A549 (cell line): ENCODE measurements around the gene ACP5. TPM values are rescaled to one million over a fixed set of nuclear protein-coding genes. Genes with fewer than 3 reads are reported as not detected.

Source experiments
- ATAC-seq, 2 experiments: fragments of 200-7000 bp in 1 of 2; fragments of >200 bp in 1 of 2; cut with Nextera tagmentation in 1 of 2; cut with Tn5 transposase in 1 of 2; 3 replicates each; pipeline versions ENCODE4 v1.8.0 to v1.9.1; 2018 to 2020; ENCODE audit warnings: mild to moderate bottlenecking in 1 of 2, moderate library complexity in 1 of 2
- CTCF ChIA-PET: fragments of 300-600 bp; sonication (Branson Sonifier 250); formaldehyde crosslinking; extraction: SDS; loops from one replicate; lab custom pipeline; 2021; ENCODE audit warnings: antibody characterized with exemption, inconsistent platforms; lab: Yijun Ruan, JAX
- POLR2A ChIA-PET: fragments of 350-600 bp; formaldehyde crosslinking; extraction: SDS; loops from one replicate; lab custom pipeline; 2021; ENCODE audit warnings: antibody characterized with exemption, inconsistent platforms; lab: Yijun Ruan, JAX
- DNase-seq, 2 experiments: peaks; one replicate each; pipeline versions ENCODE4 v3.0.0 to v3.0.0-alpha.2; 2011 to 2016; ENCODE audit warnings: low read depth in 1 of 2, low spot score in 1 of 2
- FAIRE-seq: peaks from 2 replicates; lab custom pipeline; 2011; peaks lifted over from hg19 to GRCh38; lab: Jason Lieb, UNC
- H3K27ac ChIP-seq, 2 experiments: fragments of >200 bp; sonication (Bioruptor Twin); formaldehyde crosslinking; 3 replicates each; pipeline ENCODE4 v1.5.1; 2016 to 2017
- H3K4me1 ChIP-seq: fragments of >200 bp; sonication (Bioruptor Twin); formaldehyde crosslinking; 3 replicates; pipeline ENCODE4 v1.6.1; 2016
- H3K4me2 ChIP-seq: fragments of >200 bp; sonication (Bioruptor Twin); formaldehyde crosslinking; 3 replicates; pipeline ENCODE4 v1.6.1; 2016
- H3K4me3 ChIP-seq: fragments of >200 bp; sonication (Bioruptor Twin); formaldehyde crosslinking; 3 replicates; pipeline ENCODE4 v1.5.1; 2016
- H3K9me3 ChIP-seq: fragments of >200 bp; sonication (Bioruptor Twin); formaldehyde crosslinking; 3 replicates; pipeline ENCODE4 v1.6.1; 2016
- CBX2 ChIP-seq: fragments of 200-600 bp; sonication (generic); IDR thresholded peaks from 2 replicates; pipeline ENCODE4 v1.6.1; 2016; ENCODE audit warnings: low read depth, mild to moderate bottlenecking, borderline replicate concordance
- CHD2 ChIP-seq: fragments of 150-350 bp; IDR thresholded peaks from 2 replicates; pipeline ENCODE4 v1.6.1; 2014; ENCODE audit warnings: low read length; ENCODE audit not compliant: partially characterized antibody
- CHD4 ChIP-seq: fragments of 200-600 bp; sonication (generic); IDR thresholded peaks from 2 replicates; pipeline ENCODE4 v1.6.1; 2016; ENCODE audit warnings: antibody characterized with exemption, mild to moderate bottlenecking, borderline replicate concordance
- EHMT2 ChIP-seq: fragments of 200-600 bp; sonication (generic); IDR thresholded peaks from 2 replicates; pipeline ENCODE4 v1.6.1; 2016; ENCODE audit warnings: antibody characterized with exemption, low read depth, mild to moderate bottlenecking, moderate library complexity
- HDAC2 ChIP-seq: fragments of 200-600 bp; sonication (generic); IDR thresholded peaks from 2 replicates; pipeline ENCODE4 v1.6.1; 2016
- HOXB13 ChIP-seq: fragments of 250-450 bp; sonication (Bioruptor Pico); IDR thresholded peaks from 2 replicates; pipeline ENCODE4 v1.5.0; 2020; ENCODE audit warnings: low read depth, mild to moderate bottlenecking, moderate library complexity
- HOXB5 ChIP-seq: fragments of 250-450 bp; sonication (Bioruptor Pico); IDR thresholded peaks from 2 replicates; pipeline ENCODE4 v1.5.0; 2020; ENCODE audit warnings: mild to moderate bottlenecking, moderate library complexity
- JUN ChIP-seq, 2 experiments: fragments of >200 bp; sonication (Bioruptor Twin); formaldehyde crosslinking; IDR thresholded peaks; 2 replicates in 1 of 2; 3 replicates in 1 of 2; pipeline ENCODE4 v1.6.1; 2016 to 2017
- JUNB ChIP-seq: fragments of >200 bp; sonication (Bioruptor Twin); formaldehyde crosslinking; IDR thresholded peaks from 2 replicates; pipeline ENCODE4 v1.6.1; 2016
- KDM1A ChIP-seq: fragments of 200-600 bp; sonication (generic); IDR thresholded peaks from 2 replicates; pipeline ENCODE4 v1.6.1; 2016; ENCODE audit warnings: low read depth, mild to moderate bottlenecking
- KDM5A ChIP-seq: fragments of 200-600 bp; sonication (generic); IDR thresholded peaks from 2 replicates; pipeline ENCODE4 v1.6.1; 2016; ENCODE audit warnings: antibody characterized with exemption, mild to moderate bottlenecking
- MAZ ChIP-seq: fragments of 150-350 bp; IDR thresholded peaks from 2 replicates; pipeline ENCODE4 v1.6.1; 2014; ENCODE audit warnings: antibody characterized with exemption, low read depth, low read length, borderline replicate concordance
- NFE2L2 ChIP-seq: fragments of 150-350 bp; conservative IDR thresholded peaks from 2 replicates; pipeline ENCODE4 v1.6.1; 2014; ENCODE audit warnings: low read length
- NR3C1 ChIP-seq: fragments of >200 bp; sonication (Bioruptor Twin); formaldehyde crosslinking; IDR thresholded peaks from 3 replicates; pipeline ENCODE4 v1.6.1; 2017
- PHF8 ChIP-seq: fragments of 200-600 bp; sonication (generic); IDR thresholded peaks from 2 replicates; pipeline ENCODE4 v1.6.1; 2016; ENCODE audit warnings: low read depth, mild to moderate bottlenecking, antibody characterized with exemption, moderate library complexity, borderline replicate concordance
- POLR2A ChIP-seq: IDR thresholded peaks from 2 replicates; pipeline ENCODE4 v1.6.1; 2012; ENCODE audit warnings: mild to moderate bottlenecking, low read length
- POLR2AphosphoS2 ChIP-seq: conservative IDR thresholded peaks from 2 replicates; pipeline ENCODE4 v1.6.1; 2012; ENCODE audit warnings: low read length, improper control_type of control experiment, inconsistent platforms
- RFX5 ChIP-seq: fragments of 450-650 bp; IDR thresholded peaks from 2 replicates; pipeline ENCODE4 v1.7.1; 2014; ENCODE audit warnings: antibody characterized with exemption, mild to moderate bottlenecking, moderate library complexity
- TP53 ChIP-seq: fragments of 250-450 bp; sonication (Bioruptor Pico); IDR thresholded peaks from 2 replicates; pipeline ENCODE4 v1.5.0; 2021; ENCODE audit warnings: mild to moderate bottlenecking, moderate library complexity
- ZFP36 ChIP-seq: fragments of 450-650 bp; IDR thresholded peaks from 2 replicates; pipeline ENCODE4 v1.6.1; 2014; ENCODE audit warnings: borderline replicate concordance; ENCODE audit not compliant: partially characterized antibody
- ZSCAN20 ChIP-seq: fragments of 250-450 bp; sonication (Bioruptor Pico); IDR thresholded peaks from 2 replicates; pipeline ENCODE4 v1.8.0; 2022; ENCODE audit warnings: mild to moderate bottlenecking, moderate library complexity
- WGBS: methylation state at CpG from one replicate; pipeline ENCODE4 v1.1.6; 2017; ENCODE audit errors: missing lambda C conversion rate; 5-methylcytosine and 5-hydroxymethylcytosine counted together
- polyA plus RNA-seq, 4 experiments: library from polyadenylated mRNA; depleted of rRNA in 3 of 4; stranded (reverse); fragments of >200 nt; fragmentation: RNase III in 1 of 4; extraction: RNeasy Plus Mini Kit Qiagen cat#74134 plus additional on column Dnase treatment in 1 of 4; gene quantifications; 2 replicates in 3 of 4; 3 replicates in 1 of 4; pipeline ENCODE4 v1.2.3, GENCODE V29; 2011 to 2017
- TF ChIP-seq, protein P1 (sequence below): fragments of >200 bp; sonication (Bioruptor Twin); formaldehyde crosslinking; IDR thresholded peaks from 3 replicates; pipeline ENCODE4 v1.5.1; 2016
- TF ChIP-seq, protein P2 (sequence below): fragments of 250-450 bp; sonication (Bioruptor Pico); IDR thresholded peaks from 2 replicates; pipeline ENCODE4 v1.5.0; 2020; ENCODE audit warnings: low read depth, mild to moderate bottlenecking, moderate library complexity
- TF ChIP-seq, protein P3 (sequence below): fragments of 250-450 bp; sonication (Bioruptor Pico); IDR thresholded peaks from 2 replicates; pipeline ENCODE4 v1.5.0; 2021; ENCODE audit warnings: mild to moderate bottlenecking, moderate library complexity, borderline replicate concordance

ACP5 gene
- polyA plus RNA-seq, 2 of the 4 experiments (the other 2 are of a cell fraction): 0.05 TPM; not detected in 1

DNA sequence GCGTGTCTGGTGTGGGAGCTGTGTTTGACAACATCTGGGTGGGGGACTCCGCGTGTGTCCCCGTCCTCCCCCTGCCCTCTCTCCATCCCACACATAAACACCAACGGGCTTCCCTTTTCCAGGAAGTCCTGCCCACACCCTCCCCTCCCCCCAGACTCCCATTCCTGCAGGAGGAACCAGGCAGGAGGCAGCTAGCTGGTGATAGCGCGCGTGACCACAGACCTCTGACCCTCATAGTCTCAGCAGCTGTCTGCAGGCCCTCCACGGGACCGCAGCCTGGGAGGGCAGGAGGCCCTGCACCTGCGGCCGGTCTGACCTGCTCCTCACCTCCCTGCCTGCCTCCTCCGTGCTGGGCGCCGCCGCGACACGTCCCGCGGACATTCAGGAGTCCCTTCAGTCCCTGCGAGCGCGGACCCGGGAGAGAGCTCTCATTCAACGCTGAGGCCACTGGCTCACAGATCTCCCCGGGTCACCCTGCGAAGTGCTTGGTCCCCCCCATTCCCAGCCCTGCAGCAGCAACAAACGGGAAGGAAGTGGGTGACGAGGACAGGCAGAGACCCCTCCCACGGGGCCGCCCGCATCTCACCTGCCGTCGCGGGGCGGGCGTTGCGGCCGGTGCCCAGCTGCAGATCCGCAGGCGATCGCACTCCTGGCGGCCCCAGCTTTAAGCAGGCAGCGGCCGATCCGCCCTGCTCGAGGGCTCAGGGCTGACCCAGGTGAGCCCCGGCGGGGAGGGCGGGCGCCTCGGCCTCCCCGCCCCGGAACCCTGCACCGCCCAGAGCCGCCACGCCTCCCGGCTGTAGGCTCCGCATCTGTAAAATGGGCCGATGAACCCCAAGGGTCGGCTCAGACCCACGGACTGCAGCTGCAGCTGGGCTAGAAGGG is 1.1 kb upstream of the ACP5 start:
- no peak overlapping the region for H3K27ac ChIP-seq
- FAIRE-seq (no peak), ATAC-seq (0 out of 6 replicates have a peak, but pooled peaks of 1 of the 2 experiments have one; percentile 20)
- H3K4me1 ChIP-seq: no peaks in the 10 kb centered on the region
- H3K4me2 ChIP-seq: no peak overlapping the region
- ChIA-PET POLR2A (no interaction called here), CTCF (interaction anchor here (1.1 kb wide), 1 partner anchor 10 kb away, joined by 3 read pairs; no protein-coding TSS in a partner anchor)
- H3K9me3 ChIP-seq: no peaks in the 10 kb centered on the region
- H3K4me3 ChIP-seq: no peak overlapping the region
- WGBS: 73% methylated on average over 21 of the region's 62 CpGs
- TF ChIP-seq TP53 (CRISPR knock-in tag) (no peak), CBX2 (no peak)
- TF ChIP-seq, protein P1, sequence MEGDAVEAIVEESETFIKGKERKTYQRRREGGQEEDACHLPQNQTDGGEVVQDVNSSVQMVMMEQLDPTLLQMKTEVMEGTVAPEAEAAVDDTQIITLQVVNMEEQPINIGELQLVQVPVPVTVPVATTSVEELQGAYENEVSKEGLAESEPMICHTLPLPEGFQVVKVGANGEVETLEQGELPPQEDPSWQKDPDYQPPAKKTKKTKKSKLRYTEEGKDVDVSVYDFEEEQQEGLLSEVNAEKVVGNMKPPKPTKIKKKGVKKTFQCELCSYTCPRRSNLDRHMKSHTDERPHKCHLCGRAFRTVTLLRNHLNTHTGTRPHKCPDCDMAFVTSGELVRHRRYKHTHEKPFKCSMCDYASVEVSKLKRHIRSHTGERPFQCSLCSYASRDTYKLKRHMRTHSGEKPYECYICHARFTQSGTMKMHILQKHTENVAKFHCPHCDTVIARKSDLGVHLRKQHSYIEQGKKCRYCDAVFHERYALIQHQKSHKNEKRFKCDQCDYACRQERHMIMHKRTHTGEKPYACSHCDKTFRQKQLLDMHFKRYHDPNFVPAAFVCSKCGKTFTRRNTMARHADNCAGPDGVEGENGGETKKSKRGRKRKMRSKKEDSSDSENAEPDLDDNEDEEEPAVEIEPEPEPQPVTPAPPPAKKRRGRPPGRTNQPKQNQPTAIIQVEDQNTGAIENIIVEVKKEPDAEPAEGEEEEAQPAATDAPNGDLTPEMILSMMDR: no peak
- TF ChIP-seq, protein P2, sequence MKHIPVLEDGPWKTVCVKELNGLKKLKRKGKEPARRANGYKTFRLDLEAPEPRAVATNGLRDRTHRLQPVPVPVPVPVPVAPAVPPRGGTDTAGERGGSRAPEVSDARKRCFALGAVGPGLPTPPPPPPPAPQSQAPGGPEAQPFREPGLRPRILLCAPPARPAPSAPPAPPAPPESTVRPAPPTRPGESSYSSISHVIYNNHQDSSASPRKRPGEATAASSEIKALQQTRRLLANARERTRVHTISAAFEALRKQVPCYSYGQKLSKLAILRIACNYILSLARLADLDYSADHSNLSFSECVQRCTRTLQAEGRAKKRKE: no peak
- TF ChIP-seq, all 56 proteins: peak for 0
- DNase-seq: no peak

DNA sequence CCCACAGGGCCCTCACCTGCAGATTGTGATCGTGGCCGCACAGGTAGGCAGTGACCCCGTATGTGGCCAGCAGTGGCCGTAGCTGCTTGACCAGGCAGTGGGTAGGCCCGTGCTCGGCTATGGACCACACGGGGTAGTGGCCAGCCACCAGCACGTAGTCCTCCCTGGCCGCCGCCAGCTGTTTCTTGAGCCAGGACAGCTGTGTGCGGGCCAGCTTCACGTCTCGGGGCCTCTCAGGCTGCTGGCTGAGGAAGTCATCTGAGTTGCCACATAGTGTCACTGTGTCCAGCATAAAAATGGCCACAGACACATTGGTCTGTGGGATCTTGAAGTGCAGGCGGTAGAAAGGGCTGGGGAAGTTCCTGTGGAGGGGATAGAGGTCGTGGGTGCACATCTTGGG is 1.2 kb downstream of the ACP5 start:
- H3K9me3 ChIP-seq: no peaks in the 10 kb centered on the region
- DNase-seq (no peak), FAIRE-seq (no peak), ATAC-seq (0 out of 6 replicates have a peak, but pooled peaks of 1 of the 2 experiments have one; percentile 10)
- ChIA-PET CTCF (interaction anchor here (0.8 kb wide), 1 partner anchor 9 kb away, joined by 4 read pairs; no protein-coding TSS in a partner anchor), POLR2A (no interaction called here)
- H3K27ac ChIP-seq: no peak overlapping the region
- no peak overlapping the region for H3K4me2 ChIP-seq
- no peak overlapping the region for H3K4me3 ChIP-seq
- no peak for TF ChIP-seq POLR2A
- TF ChIP-seq HOXB5: no peak
- TF ChIP-seq EHMT2: no peak
- TF ChIP-seq, protein P1: no peak
- no peak for TF ChIP-seq JUNB
- TF ChIP-seq CHD4: no peak
- TF ChIP-seq ZSCAN20 (CRISPR knock-in tag): no peak
- TF ChIP-seq, protein P3, sequence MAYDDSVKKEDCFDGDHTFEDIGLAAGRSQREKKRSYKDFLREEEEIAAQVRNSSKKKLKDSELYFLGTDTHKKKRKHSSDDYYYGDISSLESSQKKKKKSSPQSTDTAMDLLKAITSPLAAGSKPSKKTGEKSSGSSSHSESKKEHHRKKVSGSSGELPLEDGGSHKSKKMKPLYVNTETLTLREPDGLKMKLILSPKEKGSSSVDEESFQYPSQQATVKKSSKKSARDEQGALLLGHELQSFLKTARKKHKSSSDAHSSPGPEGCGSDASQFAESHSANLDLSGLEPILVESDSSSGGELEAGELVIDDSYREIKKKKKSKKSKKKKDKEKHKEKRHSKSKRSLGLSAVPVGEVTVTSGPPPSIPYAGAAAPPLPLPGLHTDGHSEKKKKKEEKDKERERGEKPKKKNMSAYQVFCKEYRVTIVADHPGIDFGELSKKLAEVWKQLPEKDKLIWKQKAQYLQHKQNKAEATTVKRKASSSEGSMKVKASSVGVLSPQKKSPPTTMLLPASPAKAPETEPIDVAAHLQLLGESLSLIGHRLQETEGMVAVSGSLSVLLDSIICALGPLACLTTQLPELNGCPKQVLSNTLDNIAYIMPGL: no peak
- no peak for TF ChIP-seq KDM5A
- TF ChIP-seq NR3C1: no peak
- WGBS: 80% methylated on average over 15 of the region's 15 CpGs
- no peaks in the 10 kb centered on the region for H3K4me1 ChIP-seq

DNA sequence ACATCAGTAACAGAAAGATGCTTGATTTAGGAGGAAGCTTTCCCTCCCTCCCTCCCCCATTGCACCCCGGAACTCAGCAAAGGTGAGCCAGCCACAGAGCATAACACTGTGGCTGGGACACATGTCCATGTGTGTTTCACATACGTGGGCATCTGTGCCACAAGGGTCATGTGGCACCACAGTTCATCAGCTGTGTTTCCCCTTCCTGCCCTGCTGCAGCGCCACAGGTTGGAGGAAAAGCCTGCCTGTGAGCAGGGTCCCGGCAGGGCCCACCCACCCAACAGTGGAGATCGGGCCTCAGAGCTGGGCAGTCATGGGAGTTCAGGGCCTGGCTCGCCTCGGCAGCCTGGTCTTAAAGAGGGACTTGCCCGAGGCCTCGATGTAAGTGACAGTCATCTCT is 2.8 kb downstream of the ACP5 start:
- Histone ChIP-seq H3K9me3 (no peaks in the 10 kb centered on the region), H3K4me1 (no peaks in the 10 kb centered on the region), H3K27ac (no peak overlapping the region), H3K4me3 (no peak overlapping the region), H3K4me2 (no peak overlapping the region)
- DNase-seq: no peak
- no peak for ATAC-seq
- CTCF ChIA-PET: interaction anchor here (1.0 kb wide), 2 partner anchors 12 to 13 kb away, joined by 3 to 4 read pairs; no protein-coding TSS in a partner anchor
- FAIRE-seq: no peak
- POLR2A ChIA-PET: no interaction called here
- 78% methylated on average over 2 of the region's 9 CpGs for WGBS
- TF ChIP-seq RFX5 (no peak), PHF8 (no peak), CHD2 (no peak), ZFP36 (no peak), CHD4 (no peak), MAZ (no peak), KDM1A (no peak), HOXB13 (CRISPR knock-in tag) (no peak), NFE2L2 (no peak), JUN (IDR thresholded peaks at IDR 0.05) (no peak), POLR2AphosphoS2 (no peak), HDAC2 (no peak)
- TF ChIP-seq, protein P3: no peak
